ENCODE data around the gene SLC34A3. TPM values are rescaled to one million over a fixed set of nuclear protein-coding genes. Genes with fewer than 3 reads are reported as not detected.

Gene SLC34A3
- total and polyA plus RNA-seq, 2 of the 8 experiments (the other 6 are each of a cell fraction or from before 2014, with no cell fraction given) = 0.08 TPM; not detected in 1

DNA sequence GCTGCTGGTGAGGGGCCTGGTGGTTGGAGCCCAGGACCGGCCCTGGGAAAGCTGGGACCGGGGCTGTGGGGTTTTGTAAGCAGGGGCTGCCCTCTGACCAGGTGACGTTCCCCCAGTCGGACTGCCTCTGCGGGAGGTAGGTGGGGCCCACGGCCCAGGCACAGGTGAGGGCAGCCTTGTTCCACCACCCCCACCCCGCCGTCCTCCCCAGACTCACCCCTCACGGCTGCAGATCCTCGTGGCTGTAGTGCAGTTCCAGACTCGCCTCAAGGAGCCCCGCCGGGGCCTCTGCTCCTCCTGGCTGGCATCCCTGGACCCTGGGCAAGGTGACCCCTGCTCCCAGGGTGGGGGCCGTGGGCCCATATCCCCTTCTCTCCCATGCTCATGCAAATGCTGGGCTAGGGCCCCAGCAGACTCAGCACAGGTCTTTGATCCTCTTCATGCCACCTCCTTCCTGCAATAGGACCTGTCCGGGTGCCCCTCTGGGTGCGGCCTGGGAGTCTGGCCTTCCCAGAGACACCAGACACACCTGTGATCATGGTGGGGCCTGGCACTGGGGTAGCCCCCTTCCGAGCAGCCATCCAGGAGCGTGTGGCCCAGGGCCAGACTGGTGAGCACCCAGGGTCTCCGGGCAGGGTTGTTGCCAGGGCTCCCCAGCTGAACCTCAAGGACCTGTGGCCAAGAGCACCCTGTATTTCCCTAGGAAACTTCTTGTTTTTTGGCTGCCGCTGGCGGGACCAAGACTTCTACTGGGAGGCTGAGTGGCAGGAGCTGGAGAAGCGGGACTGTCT, 15.3 kb upstream of the SLC34A3 start:
- no peak overlapping the region for H4K8ac ChIP-seq (ENCODE audit: extremely low read depth, insufficient read depth, low read length)
- no peak overlapping the region for H3K14ac ChIP-seq (ENCODE audit: insufficient read length)
- no peak overlapping the region for H3K9ac ChIP-seq (replicated peaks in 1 of 4; ENCODE audit: extremely low read depth in 1 of 4, low read depth in 3 of 4, low read length in 3 of 4)
- no peak overlapping the region for H4K5ac ChIP-seq (ENCODE audit: insufficient read length, low read depth, low read length)
- H3K36me3 ChIP-seq (ENCODE audit: control insufficient read depth in 2 of 4, insufficient read depth in 4 of 4, low read length in 3 of 4) = peaks cover 0 to 22% (median 7%) of the 10 kb centered on the region in 4 experiments; a peak in 7 of 8 replicates
- no peak overlapping the region for H3K4me2 ChIP-seq (ENCODE audit: insufficient read depth in 1 of 2, low read depth in 2 of 2, low read length in 2 of 2)
- H2AFZ ChIP-seq (ENCODE audit: low read length) = no peak overlapping the region
- no peak overlapping the region for H2BK15ac ChIP-seq (ENCODE audit: low read length)
- FAIRE-seq (no peak), DNase-seq (ENCODE audit: low read depth in 1 of 2, low spot score in 2 of 2) (no peak)
- no peak overlapping the region for H3K27ac ChIP-seq (ENCODE audit: low read depth, low read length)
- H2BK12ac ChIP-seq (ENCODE audit: low read depth, low read length) = no peak overlapping the region
- no peaks in the 10 kb centered on the region for H3K79me2 ChIP-seq (ENCODE audit: control insufficient read depth in 1 of 2, insufficient read depth in 2 of 2, low read length in 2 of 2)
- H3K9me3 ChIP-seq (ENCODE audit: insufficient read depth in 2 of 2, low read depth in 1 of 2, low read length in 1 of 2) = no peaks in the 10 kb centered on the region
- H3K79me1 ChIP-seq (ENCODE audit: low read depth, low read length) = no peaks in the 10 kb centered on the region; the same call in 1 of the 2 replicates
- no peak overlapping the region for H3K4ac ChIP-seq (replicated peaks; ENCODE audit: insufficient read length, low read depth, low read length)
- ChIA-PET CTCF (ENCODE audit: partially characterized antibody) (interaction anchor here (0.7 to 4.0 kb wide), 16 partner anchors 9 to 95 kb away, joined by 3 to 31 read pairs (median 6); partner anchors contain the start of genes ANAPC2, CYSRT1, RNF224 and SSNA1), POLR2A (ENCODE audit: partially characterized antibody) (interaction anchor here (1.1 to 69.9 kb wide), 9 partner anchors 8 to 100 kb away, joined by 3 to 1462 read pairs (median 7); partner anchors contain the start of genes ANAPC2, NDOR1, NELFB and SLC34A3)
- H3K23ac ChIP-seq (ENCODE audit: insufficient read length) = no peak overlapping the region
- no peak overlapping the region for H2BK20ac ChIP-seq (ENCODE audit: low read length)
- TF ChIP-seq RFX5 (IDR thresholded peaks at IDR 0.05; ENCODE audit: borderline replicate concordance, low read depth, low read length) = no peak
- TF ChIP-seq SIX5 (IDR thresholded peaks at IDR 0.05; ENCODE audit: low read depth, low read length) = no peak
- H3K18ac ChIP-seq (ENCODE audit: extremely low read depth, low read length) = no peak overlapping the region
- peaks cover 0 to 6% (median 4%) of the 10 kb centered on the region in 4 experiments; a peak in 5 of 7 replicates for H3K4me1 ChIP-seq (replicated peaks in 1 of 4; ENCODE audit: control insufficient read depth in 3 of 4, insufficient read depth in 4 of 4, low read length in 3 of 4)
- H2BK5ac ChIP-seq (ENCODE audit: low read depth, low read length) = no peak overlapping the region
- peaks cover 0 to 16% of the 10 kb centered on the region in 2 experiments for H4K20me1 ChIP-seq (replicated peaks in 1 of 2; ENCODE audit: control insufficient read depth in 1 of 2, insufficient read depth in 2 of 2, low read length in 2 of 2)
- no peaks in the 10 kb centered on the region for H3K27me3 ChIP-seq (replicated peaks in 1 of 4; ENCODE audit: control insufficient read depth in 3 of 4, extremely low read depth in 1 of 4, insufficient read depth in 3 of 4, low read length in 3 of 4)
- H3K56ac ChIP-seq (replicated peaks; ENCODE audit: insufficient read length, low read depth, low read length) = no peak overlapping the region
- H2AK5ac ChIP-seq (ENCODE audit: low read depth, low read length) = no peak overlapping the region
- no peak overlapping the region for H2BK120ac ChIP-seq (replicated peaks; ENCODE audit: low read depth, low read length)
- H4K91ac ChIP-seq (replicated peaks; ENCODE audit: insufficient read length, low read length) = no peak overlapping the region
- H3K23me2 ChIP-seq (ENCODE audit: low read depth, low read length) = no peaks in the 10 kb centered on the region
- 89% methylated on average over 20 of the region's 22 CpGs; no CpG with 5 or more reads in 1 of the 2 experiments for WGBS, 2 experiments (ENCODE audit: extremely low coverage in 1 of 2, insufficient coverage in 1 of 2, insufficient read length in 1 of 2, insufficient replicate concordance in 2 of 2, low coverage in 1 of 2, low lambda C conversion rate in 2 of 2, missing lambda C conversion rate in 1 of 2)
- H3K4me3 ChIP-seq (ENCODE audit: extremely low read depth in 1 of 4, insufficient read depth in 2 of 4, low read depth in 3 of 4, low read length in 4 of 4) = no peak overlapping the region

All from H1 (cell line).